ENCODE data around the gene SMPD3.

DNA sequence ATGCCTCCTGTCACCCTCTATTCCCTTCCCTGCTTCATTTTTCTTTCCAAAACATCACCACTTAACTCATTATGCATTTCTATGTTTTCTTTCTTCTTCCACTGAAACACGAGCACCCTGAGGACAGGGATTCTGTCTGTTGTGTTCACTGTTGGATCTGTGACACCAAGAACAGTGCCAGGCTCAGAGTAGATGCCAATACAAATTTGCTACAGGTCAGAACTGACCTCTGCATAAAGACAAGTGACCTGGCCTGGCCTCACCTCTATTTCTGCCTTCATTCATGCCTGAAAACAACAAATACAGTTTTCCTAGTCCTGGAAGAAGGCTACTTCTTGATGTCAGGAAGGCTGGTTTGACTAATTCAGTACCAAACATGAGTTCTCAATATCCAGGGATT lies 45.1 kb downstream of the SMPD3 start:
- TF ChIP-seq, protein P1, sequence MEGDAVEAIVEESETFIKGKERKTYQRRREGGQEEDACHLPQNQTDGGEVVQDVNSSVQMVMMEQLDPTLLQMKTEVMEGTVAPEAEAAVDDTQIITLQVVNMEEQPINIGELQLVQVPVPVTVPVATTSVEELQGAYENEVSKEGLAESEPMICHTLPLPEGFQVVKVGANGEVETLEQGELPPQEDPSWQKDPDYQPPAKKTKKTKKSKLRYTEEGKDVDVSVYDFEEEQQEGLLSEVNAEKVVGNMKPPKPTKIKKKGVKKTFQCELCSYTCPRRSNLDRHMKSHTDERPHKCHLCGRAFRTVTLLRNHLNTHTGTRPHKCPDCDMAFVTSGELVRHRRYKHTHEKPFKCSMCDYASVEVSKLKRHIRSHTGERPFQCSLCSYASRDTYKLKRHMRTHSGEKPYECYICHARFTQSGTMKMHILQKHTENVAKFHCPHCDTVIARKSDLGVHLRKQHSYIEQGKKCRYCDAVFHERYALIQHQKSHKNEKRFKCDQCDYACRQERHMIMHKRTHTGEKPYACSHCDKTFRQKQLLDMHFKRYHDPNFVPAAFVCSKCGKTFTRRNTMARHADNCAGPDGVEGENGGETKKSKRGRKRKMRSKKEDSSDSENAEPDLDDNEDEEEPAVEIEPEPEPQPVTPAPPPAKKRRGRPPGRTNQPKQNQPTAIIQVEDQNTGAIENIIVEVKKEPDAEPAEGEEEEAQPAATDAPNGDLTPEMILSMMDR (IDR thresholded peaks at IDR 0.05) = no peak
- no peak for TF ChIP-seq POLR2A (IDR thresholded peaks at IDR 0.05)
